Transverse colon (tissue), 4 donors: ENCODE measurements around the gene ANKRD50. TPM values are rescaled to one million over a fixed set of nuclear protein-coding genes. Genes with fewer than 3 reads are reported as not detected.

Source experiments
- DNase-seq: peaks from one replicate; pipeline ENCODE4 v3.0.0-alpha.2; 2019
- H3K27ac ChIP-seq, 4 donors: fragments of 200-600 bp; sonication (generic); 2 replicates each; pipeline ENCODE4 v1.5.1; 2016 to 2018; ENCODE audit warnings: inconsistent platforms in 4 of 4
- H3K27me3 ChIP-seq: fragments of 200-600 bp; sonication (generic); 2 replicates; pipeline ENCODE4 v1.5.1; 2017; ENCODE audit warnings: inconsistent platforms
- H3K36me3 ChIP-seq, 4 donors: fragments of 200-600 bp; sonication (generic); 2 replicates each; pipeline ENCODE4 v1.5.1; 2017 to 2019; ENCODE audit warnings: inconsistent platforms in 4 of 4
- H3K4me1 ChIP-seq, 4 donors: fragments of 200-600 bp; sonication (generic); 2 replicates each; pipeline ENCODE4 v1.5.1; 2017 to 2020; ENCODE audit warnings: inconsistent platforms in 4 of 4
- H3K4me3 ChIP-seq, 4 donors: fragments of 200-600 bp; sonication (generic); 1 replicate in 1 of 4; 2 replicates in 3 of 4; pipeline versions ENCODE4 v1.5.1 to v1.6.1; 2017 to 2019; ENCODE audit warnings: inconsistent platforms in 4 of 4
- H3K9me3 ChIP-seq, 2 donors: fragments of 200-600 bp; sonication (generic); 2 replicates each; pipeline ENCODE4 v1.5.1; 2017 to 2019; ENCODE audit warnings: inconsistent platforms in 2 of 2
- CTCF ChIP-seq, 5 experiments: fragments of 200-600 bp in 3 of 5; fragments of 450-650 bp in 2 of 5; sonication (generic) in 3 of 5; IDR thresholded peaks; 1 replicate in 2 of 5; 2 replicates in 3 of 5; pipeline ENCODE4 v1.5.1; 2016 to 2017; ENCODE audit warnings: antibody characterized with exemption in 5 of 5, inconsistent platforms in 3 of 5, mild to moderate bottlenecking in 2 of 5, moderate library complexity in 1 of 5
- EP300 ChIP-seq: sonication (generic); formaldehyde crosslinking; IDR thresholded peaks from one replicate; pipeline ENCODE4 v1.6.1; 2017; ENCODE audit warnings: antibody characterized with exemption, low read depth
- POLR2A ChIP-seq: fragments of 450-650 bp; IDR thresholded peaks from one replicate; pipeline ENCODE4 v1.6.1; 2016; ENCODE audit warnings: antibody characterized with exemption, mild to moderate bottlenecking, moderate library complexity
- POLR2AphosphoS5 ChIP-seq, 3 donors: sonication (generic); formaldehyde crosslinking; IDR thresholded peaks; one replicate each; pipeline ENCODE4 v1.6.1; 2016; ENCODE audit warnings: antibody characterized with exemption in 3 of 3
- WGBS, 2 donors: methylation state at CpG; one replicate each; pipeline ENCODE4 v1.1.5; 2018; ENCODE audit warnings: low coverage in 1 of 2; 5-methylcytosine and 5-hydroxymethylcytosine counted together
- in situ Hi-C, 4 donors: fragments of 200-750 bp; cut with MboI; loops; one replicate each; pipeline versions ENCODE4 v1.15.0 to v1.15.1; 2017; ENCODE audit warnings: low sequenced_read_pairs in 3 of 4, low pct_ligation_motif_present in 1 of 4, low pct_unique_long_range_greater_than_20kb in 1 of 4
- intact Hi-C: fragments of 100-400 bp; cut with DNase I; formaldehyde crosslinking; loops from one replicate; pipeline ENCODE4 v1.15.1; 2023; ENCODE audit warnings: low total_unique reads
- total RNA-seq, 4 donors: library from RNA; depleted of rRNA; stranded (reverse); fragments of >200 nt; gene quantifications; one replicate each; pipeline ENCODE4 v1.1.0, GENCODE V29; 2016

Gene ANKRD50
- total RNA-seq, 4 donors from 2014 or later = 11.9 to 31.8 (median 13.9) TPM

- Histone ChIP-seq H3K4me1 (peaks cover 5 to 33% (median 18%) of the 10 kb centered on the region in 4 donors), H3K27ac (peak overlapping the region; percentile 91 to 97 (median 95)), H3K36me3 (no peaks in the 10 kb centered on the region), H3K4me3 (peak overlapping the region; percentile 50 to 77 (median 76)), H3K27me3 (no peaks in the 10 kb centered on the region), H3K9me3 (no peaks in the 10 kb centered on the region)
- WGBS, 2 donors = 6 to 11% methylated on average over 5 to 12 of the region's 12 CpGs
- peak; percentile 60 for DNase-seq
- TF ChIP-seq EP300 (no peak), POLR2AphosphoS5 (IDR thresholded peaks at IDR 0.05) (peak in 1 of 3 donors; percentile 1), POLR2A (peak; percentile 1), CTCF (IDR thresholded peaks at IDR 0.05) (peak; percentile 34 to 70 (median 52))
- intact Hi-C loops (no loop called here), in situ Hi-C loops (loop anchor here in 1 of 4 donors (25.0 kb wide), 2 partner anchors 376 to 1126 kb away; no protein-coding TSS in a partner anchor)
These were observed 657 bp upstream of the ANKRD50 start for GRCh38 chr4:124713185-124713592.

- Histone ChIP-seq H3K27ac (peak overlapping the region; percentile 91 to 97 (median 95)), H3K4me1 (peaks cover 5 to 33% (median 18%) of the 10 kb centered on the region in 4 donors), H3K4me3 (peak overlapping the region; percentile 76 to 83 (median 76)), H3K27me3 (no peaks in the 10 kb centered on the region), H3K36me3 (no peaks in the 10 kb centered on the region), H3K9me3 (no peaks in the 10 kb centered on the region)
- DNase-seq = peak; percentile 71
- 2 to 4% methylated on average over 7 to 26 of the region's 35 CpGs for WGBS, 2 donors
- in situ Hi-C loops (loop anchor here in 1 of 4 donors (25.0 kb wide), 2 partner anchors 374 to 1124 kb away; no protein-coding TSS in a partner anchor), intact Hi-C loops (no loop called here)
- TF ChIP-seq POLR2A = peak; percentile 17
- TF ChIP-seq CTCF (IDR thresholded peaks at IDR 0.05) = no peak
- TF ChIP-seq EP300 = no peak
- TF ChIP-seq POLR2AphosphoS5 (IDR thresholded peaks at IDR 0.05) = peak; percentile 26 to 57 (median 51)
These were observed 811 bp downstream of the ANKRD50 start for GRCh38 chr4:124711471-124712371.

- in situ Hi-C loops = loop anchor here in 1 of 4 donors (25.0 kb wide), 2 partner anchors 374 to 1124 kb away; no protein-coding TSS in a partner anchor
- Histone ChIP-seq H3K36me3 (no peaks in the 10 kb centered on the region), H3K4me1 (peaks cover 5 to 35% (median 18%) of the 10 kb centered on the region in 4 donors)
These were observed 1.6 kb downstream of the ANKRD50 start for GRCh38 chr4:124710911-124711310.

More at GRCh38 chr4:124710911-124711310, 1.6 kb downstream of the ANKRD50 start:
- Histone ChIP-seq H3K27me3 (no peaks in the 10 kb centered on the region), H3K9me3 (no peaks in the 10 kb centered on the region), H3K27ac (peak overlapping the region in 3 of 4 donors; percentile 91 to 97 (median 94)), H3K4me3 (peak overlapping the region in 3 of 4 donors; percentile 76 to 77 (median 76))
- TF ChIP-seq EP300 (no peak), CTCF (IDR thresholded peaks at IDR 0.05) (no peak), POLR2AphosphoS5 (IDR thresholded peaks at IDR 0.05) (no peak), POLR2A (no peak)
- intact Hi-C loops = no loop called here
- DNase-seq = no peak
- WGBS, 2 donors = 11 to 18% methylated on average over 3 to 5 of the region's 5 CpGs
